Neural progenitor cell (in vitro differentiated cells): ENCODE data around the gene DRAXIN. TPM values are rescaled to one million over a fixed set of nuclear protein-coding genes. Genes with fewer than 3 reads are reported as not detected.

ENCODE experiments used
- DNase-seq: peaks from one replicate; pipeline ENCODE4 v3.0.0-alpha.2; 2016; ENCODE audit warnings: low spot score
- H2AFZ ChIP-seq: fragments of 200-600 bp; sonication (generic); replicated peaks from 2 replicates; pipeline ENCODE4 v1.6.1; 2016; ENCODE audit warnings: antibody characterized with exemption
- H3F3A ChIP-seq: fragments of 200-600 bp; sonication (generic); 2 replicates; pipeline ENCODE4 v1.6.1; 2016; ENCODE audit warnings: antibody characterized with exemption, low read depth
- H3K27ac ChIP-seq: fragments of 200-600 bp; sonication (generic); 2 replicates; pipeline ENCODE4 v1.5.1; 2016; ENCODE audit warnings: mild to moderate bottlenecking
- H3K27me3 ChIP-seq: fragments of 200-600 bp; sonication (generic); 2 replicates; pipeline ENCODE4 v1.6.1; 2016; ENCODE audit warnings: mild to moderate bottlenecking, moderate library complexity
- H3K36me3 ChIP-seq: fragments of 200-600 bp; sonication (generic); 2 replicates; pipeline ENCODE4 v1.5.1; 2016
- H3K4me1 ChIP-seq: fragments of 200-600 bp; sonication (generic); 2 replicates; pipeline ENCODE4 v1.6.1; 2016; ENCODE audit warnings: mixed run types
- H3K4me2 ChIP-seq: fragments of 200-600 bp; sonication (generic); 2 replicates; pipeline ENCODE4 v1.6.1; 2016
- H3K4me3 ChIP-seq: fragments of 200-600 bp; sonication (generic); 2 replicates; pipeline ENCODE4 v1.5.1; 2016
- H3K79me2 ChIP-seq: fragments of 200-600 bp; sonication (generic); 2 replicates; pipeline ENCODE4 v1.6.1; 2016; ENCODE audit warnings: low read depth
- H3K9ac ChIP-seq: fragments of 200-600 bp; sonication (generic); 2 replicates; pipeline ENCODE4 v1.6.1; 2016
- H3K9me3 ChIP-seq: fragments of 200-600 bp; sonication (generic); 2 replicates; pipeline ENCODE4 v1.5.1; 2016; ENCODE audit warnings: low read depth
- H4K20me1 ChIP-seq: fragments of 200-600 bp; sonication (generic); 2 replicates; pipeline ENCODE4 v1.6.1; 2016; ENCODE audit warnings: low read depth
- H3K27ac Mint-ChIP-seq: 3 replicates; pipeline ENCODE4 v1.8.0; 2021; ENCODE audit warnings: mixed read lengths
- H3K27me3 Mint-ChIP-seq: 2 replicates; pipeline ENCODE4 v1.8.0; 2022; ENCODE audit warnings: low read depth, mild to moderate bottlenecking, inconsistent platforms, moderate library complexity, mixed read lengths; ENCODE audit not compliant: insufficient read depth
- H3K36me3 Mint-ChIP-seq: 3 replicates; pipeline ENCODE4 v1.8.0; 2021; ENCODE audit warnings: mixed read lengths
- H3K4me1 Mint-ChIP-seq: 3 replicates; pipeline ENCODE4 v1.8.0; 2021; ENCODE audit warnings: mixed read lengths
- H3K4me3 Mint-ChIP-seq: 3 replicates; pipeline ENCODE4 v1.8.0; 2021; ENCODE audit warnings: mild to moderate bottlenecking, moderate library complexity, mixed read lengths
- H3K9me3 Mint-ChIP-seq: 3 replicates; pipeline ENCODE4 v1.8.0; 2020; ENCODE audit warnings: mixed read lengths
- EZH2 ChIP-seq: fragments of 200-600 bp; sonication (generic); IDR thresholded peaks from 2 replicates; pipeline ENCODE4 v1.6.1; 2017; ENCODE audit warnings: antibody characterized with exemption, mild to moderate bottlenecking, moderate library complexity
- EZH2phosphoT487 ChIP-seq: fragments of 200-600 bp; sonication (generic); IDR thresholded peaks from 2 replicates; pipeline ENCODE4 v1.6.1; 2017; ENCODE audit warnings: antibody characterized with exemption
- total RNA-seq: library from RNA; depleted of rRNA; stranded (reverse); fragments of >200 nt; gene quantifications from 2 replicates; pipeline ENCODE4 v1.2.3, GENCODE V29; 2015; ENCODE audit warnings: low replicate concordance
- TF ChIP-seq, protein P1 (sequence below): fragments of 200-600 bp; sonication (generic); IDR thresholded peaks from 2 replicates; pipeline ENCODE4 v1.5.1; 2017; ENCODE audit warnings: antibody characterized with exemption, mild to moderate bottlenecking

Gene DRAXIN
- total RNA-seq, 1 donor from 2014 or later, result 27.1 TPM

DNA sequence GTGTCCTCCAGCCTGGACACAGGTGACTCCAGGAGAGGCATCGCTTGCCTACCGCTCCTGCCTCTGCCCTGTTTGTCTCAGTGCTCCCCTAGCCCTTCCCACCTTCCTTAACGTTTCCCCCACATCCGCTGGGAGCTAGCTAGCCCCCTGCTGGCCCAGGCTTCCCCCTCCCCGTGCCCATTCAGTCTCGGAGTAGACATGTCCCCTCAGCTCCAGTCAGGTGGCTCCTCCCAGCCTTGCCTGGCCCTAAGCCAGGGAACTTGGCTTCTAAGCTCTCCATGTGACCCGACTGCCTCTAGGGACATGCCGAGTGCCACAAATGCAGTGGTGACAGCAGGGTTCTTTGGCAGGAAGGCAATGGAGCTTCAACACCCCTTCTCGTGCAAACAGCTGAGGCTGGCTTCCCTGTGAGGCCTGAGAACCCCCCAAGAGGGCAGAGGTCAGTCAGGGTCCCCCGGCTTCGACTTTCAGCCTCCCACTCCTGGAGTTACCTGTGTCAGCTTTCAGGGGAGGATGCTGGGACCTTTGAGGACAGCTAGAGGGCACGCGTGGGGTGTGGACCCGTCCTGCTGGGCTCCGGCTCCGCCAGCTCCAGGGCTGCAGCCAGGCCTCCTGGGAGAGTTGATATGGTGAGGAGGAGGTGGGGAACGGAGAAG lies 16.2 kb downstream of the DRAXIN start:
- TF ChIP-seq, protein P1, sequence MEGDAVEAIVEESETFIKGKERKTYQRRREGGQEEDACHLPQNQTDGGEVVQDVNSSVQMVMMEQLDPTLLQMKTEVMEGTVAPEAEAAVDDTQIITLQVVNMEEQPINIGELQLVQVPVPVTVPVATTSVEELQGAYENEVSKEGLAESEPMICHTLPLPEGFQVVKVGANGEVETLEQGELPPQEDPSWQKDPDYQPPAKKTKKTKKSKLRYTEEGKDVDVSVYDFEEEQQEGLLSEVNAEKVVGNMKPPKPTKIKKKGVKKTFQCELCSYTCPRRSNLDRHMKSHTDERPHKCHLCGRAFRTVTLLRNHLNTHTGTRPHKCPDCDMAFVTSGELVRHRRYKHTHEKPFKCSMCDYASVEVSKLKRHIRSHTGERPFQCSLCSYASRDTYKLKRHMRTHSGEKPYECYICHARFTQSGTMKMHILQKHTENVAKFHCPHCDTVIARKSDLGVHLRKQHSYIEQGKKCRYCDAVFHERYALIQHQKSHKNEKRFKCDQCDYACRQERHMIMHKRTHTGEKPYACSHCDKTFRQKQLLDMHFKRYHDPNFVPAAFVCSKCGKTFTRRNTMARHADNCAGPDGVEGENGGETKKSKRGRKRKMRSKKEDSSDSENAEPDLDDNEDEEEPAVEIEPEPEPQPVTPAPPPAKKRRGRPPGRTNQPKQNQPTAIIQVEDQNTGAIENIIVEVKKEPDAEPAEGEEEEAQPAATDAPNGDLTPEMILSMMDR, result no peak
- Histone ChIP-seq H3K4me2 (no peak overlapping the region), H3K79me2 (peaks cover 34% of the 10 kb centered on the region), H3K27ac (no peak overlapping the region), H3K4me1 (peaks cover 29% of the 10 kb centered on the region), H3K4me3 (no peak overlapping the region), H3F3A (peaks cover 11% of the 10 kb centered on the region), H3K27me3 (no peaks in the 10 kb centered on the region), H3K36me3 (no peaks in the 10 kb centered on the region), H2AFZ (no peak overlapping the region), H3K9ac (no peak overlapping the region), H4K20me1 (peaks cover 53% of the 10 kb centered on the region), H3K9me3 (no peaks in the 10 kb centered on the region)
- Mint-ChIP-seq H3K4me3 (no peak overlapping the region), H3K27me3 (peaks cover 3% of the 10 kb centered on the region), H3K27ac (peak overlapping the region; percentile 46), H3K9me3 (no peaks in the 10 kb centered on the region), H3K36me3 (peaks cover 4% of the 10 kb centered on the region), H3K4me1 (peaks cover 43% of the 10 kb centered on the region)
- no peak for DNase-seq

DNA sequence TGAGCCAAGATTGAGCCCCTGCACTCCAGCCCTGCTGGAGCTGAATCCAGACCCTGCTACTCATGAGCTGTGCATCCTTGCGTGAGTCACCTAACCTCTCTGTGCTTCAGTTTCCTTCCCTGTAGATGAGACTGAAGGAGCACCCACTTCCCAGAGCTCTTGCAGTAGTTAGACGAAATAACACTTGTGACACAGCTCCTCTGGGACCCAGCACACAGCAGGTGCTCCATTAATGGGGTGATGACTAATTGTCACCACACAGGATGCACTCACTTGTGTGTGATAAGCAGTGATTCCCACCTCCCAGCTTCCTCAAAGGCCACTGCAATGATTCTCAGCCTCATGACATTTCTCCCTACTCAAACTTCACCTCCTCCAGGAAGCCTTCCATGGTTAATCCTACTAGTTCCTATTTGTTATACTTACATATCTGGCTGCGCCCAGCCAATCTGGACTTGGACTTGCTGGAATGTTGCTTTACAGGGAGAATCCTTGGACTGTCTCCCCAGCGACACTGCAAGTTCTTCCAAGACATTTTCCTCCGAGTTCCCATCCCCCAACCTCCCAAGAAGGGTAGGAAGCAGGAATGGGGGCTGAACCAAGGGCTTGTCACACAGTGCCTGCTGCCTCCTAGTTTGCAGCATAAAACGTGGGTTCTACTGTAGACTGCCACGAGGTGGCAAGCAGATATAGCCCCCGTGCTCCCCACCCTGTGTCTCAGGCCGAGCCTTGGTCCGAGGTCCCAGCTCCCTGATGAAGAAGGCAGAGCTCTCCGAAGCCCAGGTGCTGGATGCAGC lies 17.2 kb downstream of the DRAXIN start:
- Histone ChIP-seq H3K4me1 (peaks cover 27% of the 10 kb centered on the region), H3K4me3 (no peak overlapping the region), H2AFZ (no peak overlapping the region), H4K20me1 (peaks cover 43% of the 10 kb centered on the region), H3K4me2 (no peak overlapping the region), H3F3A (peaks cover 7% of the 10 kb centered on the region), H3K27me3 (no peaks in the 10 kb centered on the region), H3K27ac (no peak overlapping the region), H3K9me3 (no peaks in the 10 kb centered on the region), H3K36me3 (no peaks in the 10 kb centered on the region), H3K9ac (no peak overlapping the region), H3K79me2 (peaks cover 24% of the 10 kb centered on the region)
- Mint-ChIP-seq H3K27me3 (peaks cover 3% of the 10 kb centered on the region), H3K9me3 (no peaks in the 10 kb centered on the region), H3K4me3 (no peak overlapping the region), H3K4me1 (peaks cover 38% of the 10 kb centered on the region), H3K36me3 (peaks cover 4% of the 10 kb centered on the region), H3K27ac (peak overlapping the region; percentile 19)
- no peak for DNase-seq
- TF ChIP-seq, protein P1, result no peak
- TF ChIP-seq EZH2phosphoT487 (no peak), EZH2 (no peak)

DNA sequence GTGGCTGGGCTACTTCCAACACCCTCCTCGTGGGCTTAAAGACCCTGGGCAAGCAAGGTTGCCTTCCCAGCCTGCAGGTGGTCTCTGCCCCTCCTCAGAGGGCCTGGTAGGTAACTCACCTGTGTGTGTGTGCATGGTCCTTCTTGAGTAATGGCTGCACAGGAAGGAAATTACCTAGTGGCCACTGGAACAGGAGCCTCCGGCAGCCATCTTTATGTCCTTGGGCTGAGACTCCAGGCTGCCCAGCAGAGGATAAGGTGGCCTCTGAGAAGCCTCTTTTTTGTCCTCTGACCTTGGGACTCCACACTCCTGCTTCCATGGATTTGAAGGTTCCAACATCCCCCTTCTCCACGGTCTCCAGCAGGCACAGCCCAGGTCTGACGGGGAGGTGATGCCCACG lies 20.0 kb downstream of the DRAXIN start:
- Histone ChIP-seq H3K27ac (no peak overlapping the region), H3K27me3 (no peaks in the 10 kb centered on the region), H3K79me2 (no peaks in the 10 kb centered on the region), H3K9me3 (no peaks in the 10 kb centered on the region), H2AFZ (no peak overlapping the region), H3K4me1 (peaks cover 6% of the 10 kb centered on the region), H3K4me3 (no peak overlapping the region), H3K4me2 (no peak overlapping the region), H3K36me3 (no peaks in the 10 kb centered on the region), H3F3A (peaks cover 3% of the 10 kb centered on the region), H3K9ac (no peak overlapping the region), H4K20me1 (peaks cover 16% of the 10 kb centered on the region)
- H3K27me3 Mint-ChIP-seq, result peaks cover 3% of the 10 kb centered on the region
- peaks cover 20% of the 10 kb centered on the region for H3K4me1 Mint-ChIP-seq
- TF ChIP-seq EZH2 (no peak), EZH2phosphoT487 (no peak)
- TF ChIP-seq, protein P1, result no peak
- H3K9me3 Mint-ChIP-seq, result no peaks in the 10 kb centered on the region
- H3K4me3 Mint-ChIP-seq, result no peak overlapping the region
- DNase-seq, result no peak
- peaks cover 7% of the 10 kb centered on the region for H3K36me3 Mint-ChIP-seq
- H3K27ac Mint-ChIP-seq, result no peak overlapping the region
